Measurements from ENCODE around the gene POLR2L.

The POLR2L gene

GRCh38 chr11:790721-791564 is 51.4 kb downstream of the POLR2L start:
- H3K9me3 ChIP-seq (ENCODE audit: control insufficient read depth in 2 of 2, low read length in 2 of 2): no peaks in the 10 kb centered on the region
- H3K9ac ChIP-seq (ENCODE audit: low read length in 2 of 2): no peak overlapping the region
- H3K36me3 ChIP-seq (ENCODE audit: control insufficient read depth in 2 of 2, insufficient read depth in 2 of 2, low read length in 2 of 2): no peaks in the 10 kb centered on the region
- H3K27me3 ChIP-seq (ENCODE audit: control insufficient read depth in 1 of 2, insufficient read depth in 2 of 2, low read length in 2 of 2): peaks cover 15 to 18% of the 10 kb centered on the region in 2 donors
- no peak overlapping the region for H3K4me3 ChIP-seq (ENCODE audit: low read length in 2 of 2)
- no peak overlapping the region for H3K27ac ChIP-seq (ENCODE audit: low read length)
- peaks cover 17% of the 10 kb centered on the region for H3K4me1 ChIP-seq (ENCODE audit: control insufficient read depth, insufficient read depth, low read length)

- Histone ChIP-seq H3K27me3 (ENCODE audit: control insufficient read depth in 1 of 2, insufficient read depth in 2 of 2, low read length in 2 of 2) (peaks cover 15 to 18% of the 10 kb centered on the region in 2 donors), H3K4me3 (ENCODE audit: low read length in 2 of 2) (no peak within 1 kb of the TSS), H3K9ac (ENCODE audit: low read length in 2 of 2) (no peak within 1 kb of the TSS), H3K9me3 (ENCODE audit: control insufficient read depth in 2 of 2, low read length in 2 of 2) (no peaks in the 10 kb centered on the region), H3K27ac (ENCODE audit: low read length) (no peak within 1 kb of the TSS), H3K36me3 (ENCODE audit: control insufficient read depth in 2 of 2, insufficient read depth in 2 of 2, low read length in 2 of 2) (no peaks in the 10 kb centered on the region), H3K4me1 (ENCODE audit: control insufficient read depth, insufficient read depth, low read length) (peaks cover 7% of the 10 kb centered on the region)
Observed at GRCh38 chr11:789943-790342, 52.4 kb downstream of the POLR2L start, which contains the start of gene CEND1. Gene CEND1, minus strand, starts transcription at chr11:790090. Its CDS starts 1,514 bp downstream, at chr11:788576.

Measured in stomach smooth muscle (tissue), 2 donors.